ENCODE measurements around the gene P2RX3.

P2RX3 gene

DNA sequence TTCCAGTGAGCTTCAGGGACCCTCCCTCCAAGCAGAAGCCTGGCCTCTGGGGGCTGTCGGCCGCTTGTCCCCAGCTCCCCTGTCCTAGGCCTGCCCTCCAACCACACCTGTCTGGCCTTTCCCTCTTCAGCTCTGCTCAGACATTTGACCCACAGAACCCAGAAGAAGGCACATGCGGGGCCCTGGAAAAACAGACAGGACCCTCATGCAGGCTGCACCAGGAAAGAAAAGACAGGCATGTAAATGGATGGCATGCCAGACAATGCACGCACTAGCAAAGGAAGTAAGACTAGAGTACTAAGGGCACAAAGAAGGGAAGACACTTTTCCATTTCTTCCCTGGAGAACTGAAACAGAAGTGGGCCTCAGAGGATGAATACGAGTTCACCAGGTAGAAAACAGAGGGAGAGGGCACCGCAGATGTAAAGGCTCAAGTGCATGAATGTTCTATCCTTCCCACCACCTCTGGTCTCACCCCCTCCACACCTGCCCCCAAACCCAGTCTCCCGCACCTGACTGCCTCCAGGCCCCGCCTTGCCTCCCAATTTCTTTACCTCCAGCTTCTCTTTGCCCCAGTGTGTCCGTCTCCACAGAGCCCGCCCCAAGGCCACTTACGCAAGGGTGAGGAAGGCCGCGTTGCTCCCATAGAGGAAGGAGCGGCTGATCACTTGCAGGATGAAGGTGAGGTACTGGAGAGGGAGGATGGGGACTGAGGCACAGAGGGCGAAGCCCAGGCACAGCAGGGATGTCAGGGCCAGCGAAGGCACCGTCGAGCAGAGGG lies 71.4 kb downstream of the P2RX3 start:
- ChIA-PET CTCF (interaction anchor here (0.9 to 2.5 kb wide), 8 partner anchors 8 to 118 kb away, joined by 3 to 13 read pairs (median 4); no protein-coding TSS in a partner anchor), POLR2A (interaction anchor here (1.0 to 1.4 kb wide), 4 partner anchors 9 to 15 kb away, joined by 3 to 4 read pairs (median 3); no protein-coding TSS in a partner anchor)
- DNase-seq (ENCODE audit: extremely low spot score) = no peak
- TF ChIP-seq CTCF (IDR thresholded peaks at IDR 0.05; ENCODE audit: control extremely low read depth, extremely low read depth, low read depth, missing control alignments) = no peak

- CTCF ChIA-PET = interaction anchor here (1.5 to 2.5 kb wide), 3 partner anchors 9 to 12 kb away, joined by 4 to 13 read pairs (median 4); no protein-coding TSS in a partner anchor
- no peak for DNase-seq (ENCODE audit: extremely low spot score)
These were observed 72.1 kb downstream of the P2RX3 start for GRCh38 chr11:57410287-57410686.

GRCh38 chr11:57413681-57414080 lies 75.5 kb downstream of the P2RX3 start:
- no peak for DNase-seq (ENCODE audit: extremely low spot score)
- CTCF ChIA-PET = no interaction called here
- POLR2A ChIA-PET = no interaction called here
- no peak for TF ChIP-seq CTCF (IDR thresholded peaks at IDR 0.05; ENCODE audit: control extremely low read depth, extremely low read depth, low read depth, missing control alignments)

More at GRCh38 chr11:57410287-57410686, 72.1 kb downstream of the P2RX3 start:
- TF ChIP-seq CTCF (IDR thresholded peaks at IDR 0.05; ENCODE audit: control extremely low read depth, extremely low read depth, low read depth, missing control alignments) = no peak
- POLR2A ChIA-PET = interaction anchor here (1.4 kb wide), 1 partner anchor 14 kb away, joined by 4 read pairs; no protein-coding TSS in a partner anchor

- no peak for DNase-seq (ENCODE audit: extremely low spot score)
- TF ChIP-seq CTCF (IDR thresholded peaks at IDR 0.05; ENCODE audit: control extremely low read depth, extremely low read depth, low read depth, missing control alignments) = no peak
- ChIA-PET CTCF (no interaction called here), POLR2A (no interaction called here)
These were observed 76.6 kb downstream of the P2RX3 start for GRCh38 chr11:57414612-57415212.

DNA sequence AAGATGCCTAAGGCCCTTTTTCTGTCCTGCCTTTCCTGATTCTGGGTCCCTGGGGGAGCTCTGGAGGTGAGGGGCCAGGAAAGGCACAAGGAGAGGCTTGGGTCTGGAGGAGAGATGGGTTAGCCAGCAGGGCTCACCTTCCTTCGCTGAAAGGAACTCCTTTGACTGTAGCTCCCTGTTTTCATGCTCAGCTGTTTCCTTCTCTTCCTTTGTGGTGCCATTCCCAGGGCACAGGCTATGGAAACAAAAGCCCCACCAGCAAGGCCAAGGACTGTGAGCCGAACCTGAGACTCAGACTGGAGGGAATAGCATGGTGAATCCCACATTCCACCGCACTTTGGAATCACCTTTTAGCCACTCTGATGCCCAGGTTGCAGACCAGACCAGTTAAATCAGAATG lies 78.3 kb downstream of the P2RX3 start:
- ChIA-PET POLR2A (interaction anchor here (0.6 kb wide), 1 partner anchor 159 kb away, joined by 3 read pairs; no protein-coding TSS in a partner anchor), CTCF (interaction anchor here (18.0 kb wide), 1 partner anchor 42 kb away, joined by 160 read pairs; the partner anchor contains the start of gene RTN4RL2)
- no peak for DNase-seq (ENCODE audit: extremely low spot score)
- no peak for TF ChIP-seq CTCF (IDR thresholded peaks at IDR 0.05; ENCODE audit: control extremely low read depth, extremely low read depth, low read depth, missing control alignments)

- no peak for TF ChIP-seq CTCF (IDR thresholded peaks at IDR 0.05; ENCODE audit: control extremely low read depth, extremely low read depth, low read depth, missing control alignments)
- POLR2A ChIA-PET = no interaction called here
- no peak for DNase-seq (ENCODE audit: extremely low spot score)
- CTCF ChIA-PET = interaction anchor here (18.0 kb wide), 1 partner anchor 41 kb away, joined by 160 read pairs; the partner anchor contains the start of gene RTN4RL2
These were observed 78.9 kb downstream of the P2RX3 start for GRCh38 chr11:57417056-57417455.
